BJ (cell line): ENCODE data around the gene RETSAT. TPM values are rescaled to one million over a fixed set of nuclear protein-coding genes. Genes with fewer than 3 reads are reported as not detected.

Experiments
- CTCF ChIA-PET: fragments of 350-600 bp; formaldehyde crosslinking; extraction: SDS; loops from one replicate; lab custom pipeline; 2021; ENCODE audit warnings: antibody characterized with exemption, inconsistent platforms; lab: Yijun Ruan, JAX
- POLR2A ChIA-PET: fragments of 300-600 bp; sonication (Branson Sonifier 250); formaldehyde crosslinking; extraction: SDS; loops from one replicate; lab custom pipeline; 2021; ENCODE audit warnings: antibody characterized with exemption; lab: Charles Lee
- DNase-seq: peaks from one replicate; pipeline ENCODE4 v3.0.0-alpha.2; 2011; ENCODE audit warnings: low read depth
- H3K27me3 ChIP-seq: 2 replicates; pipeline ENCODE4 v1.6.0; 2011; ENCODE audit warnings: low read length; ENCODE audit not compliant: control insufficient read depth, insufficient read depth
- H3K36me3 ChIP-seq: 2 replicates; pipeline ENCODE4 v1.5.1; 2011; ENCODE audit warnings: low read length; ENCODE audit not compliant: control insufficient read depth, insufficient read depth
- H3K4me3 ChIP-seq: 2 replicates; pipeline ENCODE4 v1.5.1; 2011; ENCODE audit warnings: low read depth, mild to moderate bottlenecking, control low read depth, low read length
- polyA plus RNA-seq: library from polyadenylated mRNA; depleted of rRNA; stranded (reverse); fragments of >200 nt; gene quantifications from 2 replicates; pipeline ENCODE4 v1.2.3, GENCODE V29; 2011
- TF ChIP-seq, protein P1 (sequence below): IDR thresholded peaks from 2 replicates; pipeline ENCODE4 v1.5.1; 2011; ENCODE audit warnings: low read depth, mild to moderate bottlenecking, control low read depth, inconsistent platforms, low read length, moderate library complexity; ENCODE audit not compliant: insufficient read depth

Gene RETSAT
- polyA plus RNA-seq, 1 experiment = 54.4 TPM

DNA sequence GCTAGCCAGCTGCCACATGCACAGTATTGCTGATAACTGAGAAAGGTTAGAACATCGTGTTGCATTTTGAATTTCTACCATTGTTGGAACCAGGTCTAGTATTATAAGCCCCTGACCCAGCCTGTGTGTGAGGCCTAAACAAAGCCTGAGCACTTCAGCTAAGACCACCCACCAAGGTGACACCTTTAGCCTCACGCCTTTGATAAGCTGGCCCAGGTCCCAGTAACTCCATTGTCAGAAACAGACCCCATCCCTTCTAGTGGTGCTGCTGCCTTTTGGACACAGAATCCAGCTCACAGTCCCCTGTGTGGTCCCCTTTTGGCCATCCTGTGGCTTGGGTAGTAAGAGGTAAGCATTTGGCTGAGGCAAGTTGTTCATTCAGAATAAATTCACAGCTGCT lies 1.9 kb upstream of the RETSAT start:
- TF ChIP-seq, protein P1, sequence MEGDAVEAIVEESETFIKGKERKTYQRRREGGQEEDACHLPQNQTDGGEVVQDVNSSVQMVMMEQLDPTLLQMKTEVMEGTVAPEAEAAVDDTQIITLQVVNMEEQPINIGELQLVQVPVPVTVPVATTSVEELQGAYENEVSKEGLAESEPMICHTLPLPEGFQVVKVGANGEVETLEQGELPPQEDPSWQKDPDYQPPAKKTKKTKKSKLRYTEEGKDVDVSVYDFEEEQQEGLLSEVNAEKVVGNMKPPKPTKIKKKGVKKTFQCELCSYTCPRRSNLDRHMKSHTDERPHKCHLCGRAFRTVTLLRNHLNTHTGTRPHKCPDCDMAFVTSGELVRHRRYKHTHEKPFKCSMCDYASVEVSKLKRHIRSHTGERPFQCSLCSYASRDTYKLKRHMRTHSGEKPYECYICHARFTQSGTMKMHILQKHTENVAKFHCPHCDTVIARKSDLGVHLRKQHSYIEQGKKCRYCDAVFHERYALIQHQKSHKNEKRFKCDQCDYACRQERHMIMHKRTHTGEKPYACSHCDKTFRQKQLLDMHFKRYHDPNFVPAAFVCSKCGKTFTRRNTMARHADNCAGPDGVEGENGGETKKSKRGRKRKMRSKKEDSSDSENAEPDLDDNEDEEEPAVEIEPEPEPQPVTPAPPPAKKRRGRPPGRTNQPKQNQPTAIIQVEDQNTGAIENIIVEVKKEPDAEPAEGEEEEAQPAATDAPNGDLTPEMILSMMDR = no peak
- H3K36me3 ChIP-seq = peaks cover 5% of the 10 kb centered on the region
- no peak for DNase-seq
- POLR2A ChIA-PET = interaction anchor here (0.6 kb wide), 1 partner anchor 16 kb away, joined by 3 read pairs; no protein-coding TSS in a partner anchor
- no peaks in the 10 kb centered on the region for H3K27me3 ChIP-seq
- CTCF ChIA-PET = interaction anchor here (0.9 to 3.1 kb wide), 2 partner anchors 33 to 195 kb away, joined by 3 to 11 read pairs; no protein-coding TSS in a partner anchor
- no peak overlapping the region for H3K4me3 ChIP-seq

DNA sequence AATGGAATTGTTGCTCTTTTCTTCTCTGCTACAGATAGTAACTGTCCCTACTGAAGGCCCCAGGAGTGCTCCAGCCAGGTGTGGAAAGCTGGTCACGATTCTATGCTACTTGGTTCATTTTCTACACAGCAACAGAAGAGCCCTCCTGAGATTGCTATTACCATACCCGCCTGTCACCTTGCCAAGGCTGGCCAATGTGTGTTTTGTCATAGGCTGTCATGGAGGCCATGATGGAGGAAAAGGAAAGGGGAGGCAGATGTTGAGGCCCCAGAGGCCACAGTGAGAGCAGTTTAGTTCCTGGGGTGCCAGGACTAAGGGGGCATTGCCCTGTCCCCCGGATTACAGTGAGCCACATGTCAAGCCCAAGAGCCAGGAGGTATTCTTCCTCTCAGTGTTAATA lies 1.2 kb upstream of the RETSAT start:
- peaks cover 7% of the 10 kb centered on the region for H3K36me3 ChIP-seq
- no peaks in the 10 kb centered on the region for H3K27me3 ChIP-seq
- TF ChIP-seq, protein P1 = no peak
- no peak for DNase-seq
- peak overlapping the region; percentile 82 for H3K4me3 ChIP-seq
- ChIA-PET POLR2A (interaction anchor here (0.6 kb wide), 1 partner anchor 16 kb away, joined by 3 read pairs; no protein-coding TSS in a partner anchor), CTCF (interaction anchor here (1.3 to 3.1 kb wide), 2 partner anchors 33 to 196 kb away, joined by 3 to 11 read pairs; no protein-coding TSS in a partner anchor)

DNA sequence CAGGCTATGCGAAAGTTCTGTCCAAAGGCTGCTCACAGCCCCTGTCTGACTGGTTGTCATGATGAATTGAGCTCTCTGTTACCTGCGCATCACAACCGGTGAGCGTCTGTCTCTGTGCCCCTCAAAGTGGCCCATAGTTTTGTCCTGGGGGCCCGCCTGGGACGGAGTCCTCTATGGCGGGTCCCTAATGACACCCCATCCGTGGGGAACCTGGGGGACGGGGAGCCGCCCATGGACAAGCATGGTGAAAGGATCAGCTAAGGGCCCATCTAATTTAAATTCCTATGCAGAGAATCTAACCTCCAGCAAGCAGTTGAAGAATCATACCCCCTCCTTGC lies 714 bp upstream of the RETSAT start:
- TF ChIP-seq, protein P1 = no peak
- CTCF ChIA-PET = interaction anchor here (1.2 to 3.1 kb wide), 3 partner anchors 11 to 196 kb away, joined by 3 to 11 read pairs (median 4); no protein-coding TSS in a partner anchor
- Histone ChIP-seq H3K36me3 (peaks cover 10% of the 10 kb centered on the region), H3K4me3 (peak overlapping the region; percentile 82), H3K27me3 (no peaks in the 10 kb centered on the region)
- POLR2A ChIA-PET = no interaction called here
- no peak for DNase-seq

DNA sequence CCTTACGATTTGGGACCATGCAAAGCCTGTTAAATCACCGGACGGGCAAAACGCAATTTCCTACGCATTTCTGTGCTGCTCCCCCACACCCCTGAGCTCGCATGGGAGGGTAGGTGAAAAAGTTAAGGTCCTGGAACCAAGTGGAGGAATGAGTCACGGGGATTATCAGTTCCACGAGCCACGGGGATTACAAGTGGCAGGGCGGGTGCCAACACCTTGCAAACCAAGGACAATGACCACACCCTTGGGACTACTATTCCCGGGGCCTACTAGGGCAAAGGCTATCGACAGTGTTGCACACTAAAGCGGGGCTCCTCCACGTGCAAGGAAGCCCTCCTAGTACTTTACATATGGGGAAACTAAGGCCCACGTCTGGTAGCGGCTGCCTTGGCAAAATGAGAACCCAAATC lies 447 bp downstream of the RETSAT start:
- ChIA-PET CTCF (interaction anchor here (1.2 kb wide), 1 partner anchor 12 kb away, joined by 4 read pairs; no protein-coding TSS in a partner anchor), POLR2A (interaction anchor here (0.7 kb wide), 1 partner anchor 8 kb away, joined by 3 read pairs; no protein-coding TSS in a partner anchor)
- TF ChIP-seq, protein P1 = no peak
- Histone ChIP-seq H3K4me3 (peak overlapping the region; percentile 82), H3K27me3 (no peaks in the 10 kb centered on the region), H3K36me3 (peaks cover 19% of the 10 kb centered on the region)
- DNase-seq = no peak

DNA sequence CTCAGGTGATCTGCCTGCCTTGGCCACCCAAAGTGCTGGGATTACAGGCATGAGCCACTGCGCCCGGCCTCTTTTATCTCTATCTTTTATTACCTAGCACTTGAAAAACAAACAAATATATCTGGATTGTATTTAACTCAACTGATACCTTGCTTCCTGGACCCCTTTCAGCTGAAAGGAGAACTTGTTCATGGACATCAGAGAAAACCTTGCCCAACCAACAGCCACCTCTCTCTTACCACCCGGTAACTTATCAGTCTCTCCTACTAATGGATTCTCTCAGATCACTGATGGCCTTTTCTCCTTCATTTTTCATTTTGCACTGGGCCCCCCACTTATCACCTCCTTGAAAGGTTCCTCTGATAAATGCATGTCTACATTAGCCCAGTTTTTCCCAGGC lies 6.7 kb downstream of the RETSAT start:
- TF ChIP-seq, protein P1 = no peak
- Histone ChIP-seq H3K27me3 (no peaks in the 10 kb centered on the region), H3K4me3 (no peak overlapping the region), H3K36me3 (peaks cover 36% of the 10 kb centered on the region)
- CTCF ChIA-PET = no interaction called here
- POLR2A ChIA-PET = interaction anchor here (0.5 kb wide), 1 partner anchor 11 kb away, joined by 4 read pairs; no protein-coding TSS in a partner anchor
- DNase-seq = no peak
